ENCODE data around the gene PPP2R2C.

The PPP2R2C gene

DNA sequence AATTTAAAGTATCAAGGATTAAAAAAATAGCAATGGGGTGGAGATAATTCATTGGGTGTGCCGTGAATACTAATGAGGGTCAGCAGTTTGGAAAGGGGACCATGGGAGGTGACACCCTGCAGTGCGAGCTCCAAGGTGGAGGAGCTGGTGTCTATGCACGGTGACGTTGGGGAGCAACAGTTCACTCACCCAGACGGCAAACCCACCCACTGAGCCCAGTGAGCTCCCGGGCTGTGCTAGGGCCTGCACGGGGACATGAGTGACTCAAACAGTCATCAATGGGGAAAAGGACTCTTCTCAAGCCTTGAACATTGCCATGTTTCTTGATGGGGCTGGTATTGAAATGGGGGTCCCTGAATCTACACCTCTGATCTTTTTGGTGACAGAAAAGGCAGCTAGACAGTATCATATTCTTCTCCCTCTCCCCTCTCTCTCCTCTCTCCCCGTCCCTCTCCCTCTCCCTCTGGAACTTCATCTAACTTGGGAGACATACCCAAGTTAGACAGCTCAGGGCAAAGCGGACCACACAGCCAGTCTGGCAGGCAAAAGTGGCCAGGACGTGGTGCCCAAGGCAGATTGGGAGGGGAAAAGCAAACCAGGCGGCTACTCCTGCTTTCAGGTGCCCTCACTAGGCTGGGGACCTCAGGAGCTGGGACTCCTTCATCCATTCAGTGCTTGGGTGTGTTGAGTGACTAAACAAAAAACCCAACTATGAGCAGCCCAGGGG lies 26.3 kb upstream of the PPP2R2C start:
- Histone ChIP-seq H3K4me1 (ENCODE audit: low read depth, poor library complexity, severe bottlenecking) (no peaks in the 10 kb centered on the region), H3K4me2 (no peak overlapping the region), H3K4me3 (IDR thresholded peaks at IDR 0.05; ENCODE audit: insufficient read depth, low read depth, low read length) (no peak overlapping the region), H2AFZ (ENCODE audit: low read depth) (no peak overlapping the region), H3K36me3 (ENCODE audit: insufficient read depth) (no peaks in the 10 kb centered on the region), H3K27ac (no peak overlapping the region), H3K9ac (no peak overlapping the region), H3K79me2 (ENCODE audit: insufficient read depth, low read depth) (no peaks in the 10 kb centered on the region), H4K20me1 (ENCODE audit: insufficient read depth) (no peaks in the 10 kb centered on the region), H3K27me3 (ENCODE audit: insufficient read depth, low read depth) (peaks cover 16% of the 10 kb centered on the region; the same call in 1 of the 2 replicates)
- TF ChIP-seq, protein P1, sequence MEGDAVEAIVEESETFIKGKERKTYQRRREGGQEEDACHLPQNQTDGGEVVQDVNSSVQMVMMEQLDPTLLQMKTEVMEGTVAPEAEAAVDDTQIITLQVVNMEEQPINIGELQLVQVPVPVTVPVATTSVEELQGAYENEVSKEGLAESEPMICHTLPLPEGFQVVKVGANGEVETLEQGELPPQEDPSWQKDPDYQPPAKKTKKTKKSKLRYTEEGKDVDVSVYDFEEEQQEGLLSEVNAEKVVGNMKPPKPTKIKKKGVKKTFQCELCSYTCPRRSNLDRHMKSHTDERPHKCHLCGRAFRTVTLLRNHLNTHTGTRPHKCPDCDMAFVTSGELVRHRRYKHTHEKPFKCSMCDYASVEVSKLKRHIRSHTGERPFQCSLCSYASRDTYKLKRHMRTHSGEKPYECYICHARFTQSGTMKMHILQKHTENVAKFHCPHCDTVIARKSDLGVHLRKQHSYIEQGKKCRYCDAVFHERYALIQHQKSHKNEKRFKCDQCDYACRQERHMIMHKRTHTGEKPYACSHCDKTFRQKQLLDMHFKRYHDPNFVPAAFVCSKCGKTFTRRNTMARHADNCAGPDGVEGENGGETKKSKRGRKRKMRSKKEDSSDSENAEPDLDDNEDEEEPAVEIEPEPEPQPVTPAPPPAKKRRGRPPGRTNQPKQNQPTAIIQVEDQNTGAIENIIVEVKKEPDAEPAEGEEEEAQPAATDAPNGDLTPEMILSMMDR (conservative IDR thresholded peaks at IDR 0.05; ENCODE audit: low read depth, low read length), result no peak

DNA sequence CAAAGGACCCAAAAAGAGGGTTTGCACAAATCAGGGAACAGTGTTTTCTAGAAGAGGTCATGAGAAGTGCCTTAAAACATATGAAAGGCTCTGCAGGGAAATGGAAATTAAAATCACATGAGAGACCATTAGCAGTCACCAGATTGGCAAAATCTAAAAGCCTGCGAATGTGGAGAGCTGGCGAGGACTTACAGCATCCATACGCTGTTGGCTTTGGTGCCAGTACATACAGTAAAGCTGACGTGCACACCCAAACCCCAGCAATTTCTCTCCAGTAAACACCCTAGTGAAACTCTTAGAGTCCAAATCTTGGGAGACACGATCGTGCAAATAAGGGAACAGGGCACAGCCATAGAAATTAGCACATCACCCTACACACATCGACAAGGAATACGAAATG lies 25.4 kb upstream of the PPP2R2C start:
- no peaks in the 10 kb centered on the region for H4K20me1 ChIP-seq (ENCODE audit: insufficient read depth)
- H3K4me1 ChIP-seq (ENCODE audit: low read depth, poor library complexity, severe bottlenecking), result no peaks in the 10 kb centered on the region
- H3K79me2 ChIP-seq (ENCODE audit: insufficient read depth, low read depth), result no peaks in the 10 kb centered on the region
- H3K4me2 ChIP-seq, result no peak overlapping the region
- TF ChIP-seq, protein P1 (conservative IDR thresholded peaks at IDR 0.05; ENCODE audit: low read depth, low read length), result no peak
- H3K9ac ChIP-seq, result no peak overlapping the region
- H3K27ac ChIP-seq, result no peak overlapping the region
- H2AFZ ChIP-seq (ENCODE audit: low read depth), result no peak overlapping the region
- no peak overlapping the region for H3K4me3 ChIP-seq (IDR thresholded peaks at IDR 0.05; ENCODE audit: insufficient read depth, low read depth, low read length)
- H3K36me3 ChIP-seq (ENCODE audit: insufficient read depth), result no peaks in the 10 kb centered on the region
- peaks cover 16% of the 10 kb centered on the region; the same call in 1 of the 2 replicates for H3K27me3 ChIP-seq (ENCODE audit: insufficient read depth, low read depth)

DNA sequence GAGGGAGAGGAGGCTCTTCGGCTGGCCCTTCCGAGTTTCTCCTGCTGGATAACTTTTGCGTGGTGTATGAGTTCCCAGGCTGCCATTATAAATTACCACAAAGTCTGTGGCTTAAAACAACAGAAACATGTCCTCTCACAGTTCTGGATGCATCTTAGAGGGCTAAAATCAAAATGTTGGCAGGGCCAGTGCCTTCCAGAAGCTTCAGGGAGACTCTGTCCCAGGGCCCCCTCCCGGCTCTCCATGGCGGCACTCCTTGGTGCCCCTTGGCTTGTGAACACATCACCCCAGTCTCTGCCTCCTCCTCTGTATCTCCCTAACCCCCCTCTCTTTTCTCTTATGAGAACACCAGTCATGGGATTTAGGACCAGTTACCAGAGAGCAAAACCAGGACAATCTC lies 23.3 kb upstream of the PPP2R2C start:
- no peak overlapping the region for H3K27ac ChIP-seq
- H3K4me1 ChIP-seq (ENCODE audit: low read depth, poor library complexity, severe bottlenecking), result no peaks in the 10 kb centered on the region
- peaks cover 13% of the 10 kb centered on the region; the same call in 1 of the 2 replicates for H3K27me3 ChIP-seq (ENCODE audit: insufficient read depth, low read depth)

DNA sequence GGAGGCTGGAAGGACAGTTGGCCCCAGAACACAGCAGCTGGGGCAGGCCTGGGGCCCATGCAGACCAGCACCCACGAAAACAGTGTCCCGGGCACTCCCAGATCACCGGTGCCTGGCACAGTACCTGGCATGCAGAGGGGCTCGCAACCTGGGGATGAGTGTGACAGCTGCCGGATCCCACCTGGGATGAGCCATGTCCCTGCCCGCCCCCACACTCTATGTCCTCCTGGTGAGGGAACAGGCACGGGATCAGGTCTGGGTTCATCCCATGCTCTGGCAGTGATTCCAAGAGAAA lies 22.8 kb upstream of the PPP2R2C start:
- H3K27ac ChIP-seq, result no peak overlapping the region
- H3K4me1 ChIP-seq (ENCODE audit: low read depth, poor library complexity, severe bottlenecking), result no peaks in the 10 kb centered on the region
- no peak overlapping the region for H3K4me2 ChIP-seq
- H3K36me3 ChIP-seq (ENCODE audit: insufficient read depth), result no peaks in the 10 kb centered on the region
- H3K9ac ChIP-seq, result no peak overlapping the region
- no peak overlapping the region for H3K4me3 ChIP-seq (IDR thresholded peaks at IDR 0.05; ENCODE audit: insufficient read depth, low read depth, low read length)
- TF ChIP-seq, protein P1 (conservative IDR thresholded peaks at IDR 0.05; ENCODE audit: low read depth, low read length), result no peak
- H3K79me2 ChIP-seq (ENCODE audit: insufficient read depth, low read depth), result no peaks in the 10 kb centered on the region
- H4K20me1 ChIP-seq (ENCODE audit: insufficient read depth), result no peaks in the 10 kb centered on the region
- no peak overlapping the region for H2AFZ ChIP-seq (ENCODE audit: low read depth)
- H3K27me3 ChIP-seq (ENCODE audit: insufficient read depth, low read depth), result peaks cover 13% of the 10 kb centered on the region; the same call in 1 of the 2 replicates

More for the DNA sequence above, 23.3 kb upstream of the PPP2R2C start:
- H3K9ac ChIP-seq, result no peak overlapping the region
- H3K79me2 ChIP-seq (ENCODE audit: insufficient read depth, low read depth), result no peaks in the 10 kb centered on the region
- H3K4me3 ChIP-seq (IDR thresholded peaks at IDR 0.05; ENCODE audit: insufficient read depth, low read depth, low read length), result no peak overlapping the region
- H4K20me1 ChIP-seq (ENCODE audit: insufficient read depth), result no peaks in the 10 kb centered on the region
- H2AFZ ChIP-seq (ENCODE audit: low read depth), result no peak overlapping the region
- no peaks in the 10 kb centered on the region for H3K36me3 ChIP-seq (ENCODE audit: insufficient read depth)
- H3K4me2 ChIP-seq, result no peak overlapping the region
- TF ChIP-seq, protein P1 (conservative IDR thresholded peaks at IDR 0.05; ENCODE audit: low read depth, low read length), result no peak
